Anterior cingulate cortex (tissue), 58 donors: ENCODE data around the gene ERCC6.

Experiments used
- DNase-seq, 58 donors: peaks; one replicate each; lab custom pipeline; 2025; lab: John Stamatoyannopoulos, UW

Gene ERCC6

GRCh38 chr10:49516216-49516970, 22.5 kb downstream of the ERCC6 start:
- no peak for DNase-seq

- no peak for DNase-seq
Observed at GRCh38 chr10:49512121-49512809, 26.7 kb downstream of the ERCC6 start.

GRCh38 chr10:49509771-49510303, 29.1 kb downstream of the ERCC6 start:
- DNase-seq = peak in 11 of 58 donors; percentile 10 to 37 (median 24)

GRCh38 chr10:49508654-49509053, 30.3 kb downstream of the ERCC6 start:
- peak in 1 of 58 donors; percentile 17 for DNase-seq

- no peak for DNase-seq
Observed at GRCh38 chr10:49508249-49508648, 30.7 kb downstream of the ERCC6 start.

GRCh38 chr10:49505589-49505988, 33.3 kb downstream of the ERCC6 start:
- DNase-seq = no peak

GRCh38 chr10:49505076-49505475, 33.8 kb downstream of the ERCC6 start:
- no peak for DNase-seq

GRCh38 chr10:49504528-49504927, 34.4 kb downstream of the ERCC6 start:
- DNase-seq = no peak

- no peak for DNase-seq
Observed at GRCh38 chr10:49502358-49502757, 36.6 kb downstream of the ERCC6 start.

- no peak for DNase-seq
Observed at GRCh38 chr10:49500412-49500811, 38.5 kb downstream of the ERCC6 start.

GRCh38 chr10:49499305-49499851, 39.5 kb downstream of the ERCC6 start:
- DNase-seq = no peak

GRCh38 chr10:49498425-49498824, 40.5 kb downstream of the ERCC6 start:
- no peak for DNase-seq

- no peak for DNase-seq
Observed at GRCh38 chr10:49497358-49497757, 41.6 kb downstream of the ERCC6 start.

GRCh38 chr10:49488056-49488717, 50.7 kb downstream of the ERCC6 start:
- DNase-seq = no peak

GRCh38 chr10:49486738-49487137, 52.2 kb downstream of the ERCC6 start:
- no peak for DNase-seq

- DNase-seq = no peak
Observed at GRCh38 chr10:49486009-49486408, 52.9 kb downstream of the ERCC6 start.

- no peak for DNase-seq
Observed at GRCh38 chr10:49484486-49485235, 54.3 kb downstream of the ERCC6 start.

GRCh38 chr10:49478819-49479218, 60.1 kb downstream of the ERCC6 start:
- no peak for DNase-seq

GRCh38 chr10:49474901-49475300, 64.0 kb downstream of the ERCC6 start:
- DNase-seq = no peak

GRCh38 chr10:49471532-49471931, 67.4 kb downstream of the ERCC6 start:
- DNase-seq = peak in 3 of 58 donors; percentile 3 to 16 (median 3)
